Measurements from ENCODE around the gene CARNS1.

The CARNS1 gene, protein sequence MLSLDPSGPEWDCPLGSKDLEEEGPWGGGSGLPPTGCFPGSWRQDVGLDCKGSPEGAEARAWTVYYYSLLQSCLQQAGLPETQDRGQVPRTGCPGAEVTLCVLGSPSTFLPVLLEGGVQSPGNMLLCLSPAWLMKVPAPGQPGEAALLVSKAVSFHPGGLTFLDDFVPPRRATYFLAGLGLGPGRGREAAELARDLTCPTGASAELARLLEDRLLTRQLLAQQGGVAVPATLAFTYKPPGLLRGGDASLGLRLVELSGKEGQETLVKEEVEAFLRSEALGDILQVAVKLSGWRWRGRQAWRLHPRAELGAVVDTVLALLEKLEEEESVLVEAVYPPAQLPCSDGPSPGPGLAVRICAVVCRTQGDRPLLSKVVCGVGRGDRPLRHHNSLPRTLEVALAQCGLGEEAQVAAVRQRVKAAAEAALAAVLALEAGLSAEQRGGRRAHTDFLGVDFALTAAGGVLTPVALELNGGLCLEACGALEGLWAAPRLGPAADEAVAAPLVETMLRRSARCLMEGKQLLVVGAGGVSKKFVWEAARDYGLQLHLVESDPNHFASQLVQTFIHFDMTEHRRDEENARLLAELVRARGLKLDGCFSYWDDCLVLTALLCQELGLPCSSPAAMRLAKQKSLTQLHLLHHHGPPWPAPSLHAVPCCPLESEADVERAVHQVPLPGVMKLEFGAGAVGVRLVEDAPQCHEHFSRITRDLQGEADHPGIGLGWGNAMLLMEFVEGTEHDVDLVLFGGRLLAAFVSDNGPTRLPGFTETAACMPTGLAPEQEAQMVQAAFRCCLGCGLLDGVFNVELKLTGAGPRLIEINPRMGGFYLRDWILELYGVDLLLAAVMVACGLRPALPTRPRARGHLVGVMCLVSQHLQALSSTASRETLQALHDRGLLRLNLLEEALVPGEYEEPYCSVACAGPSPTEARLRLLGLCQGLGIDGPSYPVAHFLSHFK

DNA sequence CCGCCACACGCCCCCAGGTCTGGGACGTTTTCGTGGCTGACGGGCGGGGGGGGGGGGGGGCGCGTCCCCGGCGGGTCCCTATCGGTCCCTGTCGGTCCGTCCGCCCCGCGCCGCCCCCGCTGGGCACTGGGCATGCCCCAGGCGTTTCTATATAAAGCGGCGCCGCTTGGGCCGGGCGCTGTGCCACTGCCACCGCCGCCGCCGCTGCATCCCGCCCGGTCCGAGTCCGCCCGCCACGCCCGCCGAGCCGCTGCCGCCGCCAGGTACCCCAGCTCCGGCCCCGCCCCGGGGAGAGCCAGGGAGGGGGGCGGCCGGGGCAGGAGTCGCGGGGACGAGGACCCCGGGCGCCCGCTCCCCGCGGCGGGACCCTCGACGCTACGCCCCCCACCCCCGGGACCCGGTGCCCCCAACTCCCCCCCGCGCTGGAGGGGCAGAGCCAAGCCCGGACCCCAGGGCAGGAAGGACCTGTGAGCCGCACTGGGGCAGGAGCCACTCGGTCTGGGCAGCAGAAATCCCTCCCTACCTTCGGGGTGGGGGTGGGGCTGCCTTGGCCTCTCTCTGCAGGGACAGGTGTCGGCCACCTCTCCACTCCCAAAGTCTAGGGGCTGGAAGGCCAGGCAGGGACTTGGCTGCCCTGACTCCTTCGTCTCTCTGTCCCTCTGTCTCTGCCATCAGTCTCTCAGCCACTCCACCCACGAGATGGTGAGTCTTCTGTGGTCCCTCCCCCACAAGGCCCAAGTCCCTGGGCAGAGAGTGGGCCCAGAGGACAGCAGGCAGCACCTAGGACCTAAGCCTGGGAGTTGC is at the start of gene CARNS1:
TSS of gene CARNS1 (plus strand) at position 178 of the 804 bp plus-strand sequence. CDS start at position 700, 522 bp downstream.
- DNase-seq (ENCODE audit: low read depth) = no peak

DNA sequence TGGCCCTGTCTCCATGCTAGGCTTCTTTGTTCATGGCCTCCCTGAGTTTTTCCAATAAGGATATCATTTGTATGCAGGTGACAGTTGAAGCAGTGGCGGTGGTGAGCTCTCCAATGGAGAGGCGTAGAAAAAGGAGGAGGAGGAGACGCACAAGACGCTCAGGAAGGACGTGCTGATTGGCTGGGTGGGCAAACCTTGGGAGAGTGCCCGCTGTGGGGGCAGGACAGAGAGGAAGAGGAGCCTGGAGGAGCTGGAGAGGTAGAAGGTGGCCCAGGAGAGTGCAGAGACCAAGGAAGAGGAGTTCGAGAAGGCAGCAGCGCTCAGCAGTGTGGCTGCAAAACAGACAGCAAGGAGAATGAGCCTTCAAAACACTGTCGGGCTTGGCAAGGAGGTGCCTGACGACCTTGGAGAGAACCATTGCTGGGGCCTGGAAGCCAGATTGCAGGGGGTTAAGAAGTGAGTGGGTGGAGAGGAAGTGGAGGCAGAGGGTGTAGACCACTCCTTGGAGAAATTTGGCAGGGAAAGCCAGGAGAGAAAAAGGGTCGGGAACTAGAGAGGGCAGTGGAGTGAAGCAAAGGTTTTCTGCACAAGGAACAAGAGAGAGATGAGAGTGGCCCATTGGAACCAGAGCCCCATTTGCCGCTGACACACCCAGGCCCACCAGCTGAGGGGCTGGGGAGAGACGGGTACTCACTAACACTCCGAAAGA is 49.6 kb upstream of the CARNS1 start:
- DNase-seq (ENCODE audit: low read depth) = no peak

DNA sequence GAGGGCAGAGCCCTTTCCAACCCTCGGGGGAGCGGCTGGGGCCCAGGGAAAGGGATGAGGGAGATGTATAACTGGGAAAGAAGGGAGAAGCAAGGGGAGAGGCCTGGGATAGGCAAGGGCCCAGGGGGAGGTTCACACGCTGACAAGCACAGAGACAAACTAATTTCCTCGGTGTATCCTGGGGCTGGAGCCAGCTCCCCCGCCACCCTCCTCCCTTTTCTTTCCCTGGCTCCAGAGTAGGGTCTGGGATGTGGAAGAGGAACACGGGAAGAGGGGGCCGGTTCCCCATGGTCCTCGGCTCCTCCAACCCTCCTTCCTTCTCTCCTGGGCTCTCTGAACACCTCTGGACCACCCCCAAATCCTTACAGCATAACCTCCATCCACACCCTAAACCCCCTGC is 48.9 kb upstream of the CARNS1 start:
- DNase-seq (ENCODE audit: low read depth) = no peak

DNA sequence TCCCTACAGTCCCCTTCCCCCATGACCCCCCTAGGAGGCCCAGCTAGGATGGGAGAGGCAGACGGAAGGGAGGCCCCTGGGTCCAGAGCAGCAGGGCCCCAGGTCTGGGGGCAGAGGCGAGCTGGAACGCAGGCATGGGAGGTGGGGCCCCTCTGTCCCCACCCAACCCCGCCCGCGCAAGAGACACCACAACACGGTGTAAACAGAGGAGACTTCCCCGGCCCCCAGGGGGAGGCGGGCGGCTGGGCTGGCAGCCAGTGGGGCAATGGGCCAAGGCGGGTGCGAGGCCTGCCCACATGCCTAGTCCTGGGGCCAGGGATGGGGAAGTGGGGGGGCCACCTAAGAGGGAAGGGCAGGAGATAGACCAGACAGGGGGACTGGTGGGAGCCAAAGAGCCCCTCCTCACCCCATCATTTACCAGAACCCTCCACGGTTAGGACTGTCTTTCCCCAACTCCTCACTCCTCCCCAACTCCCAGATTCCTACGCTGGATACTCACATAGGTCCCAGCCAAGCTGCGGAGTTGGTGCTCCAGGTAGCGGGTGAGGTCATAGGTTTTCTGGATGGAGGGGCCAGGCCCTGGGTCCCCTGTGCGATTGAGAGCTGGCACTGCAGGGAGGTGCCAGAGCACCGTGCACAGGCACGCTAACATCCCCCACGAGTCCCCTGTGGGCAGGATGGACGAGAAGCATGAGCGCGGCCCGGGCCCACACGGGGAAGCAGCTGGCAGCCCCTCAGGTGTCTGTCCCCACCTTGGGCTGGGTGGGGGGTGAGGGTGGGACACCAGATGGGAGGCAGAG is 48.3 kb upstream of the CARNS1 start:
- DNase-seq (ENCODE audit: low read depth) = no peak

DNA sequence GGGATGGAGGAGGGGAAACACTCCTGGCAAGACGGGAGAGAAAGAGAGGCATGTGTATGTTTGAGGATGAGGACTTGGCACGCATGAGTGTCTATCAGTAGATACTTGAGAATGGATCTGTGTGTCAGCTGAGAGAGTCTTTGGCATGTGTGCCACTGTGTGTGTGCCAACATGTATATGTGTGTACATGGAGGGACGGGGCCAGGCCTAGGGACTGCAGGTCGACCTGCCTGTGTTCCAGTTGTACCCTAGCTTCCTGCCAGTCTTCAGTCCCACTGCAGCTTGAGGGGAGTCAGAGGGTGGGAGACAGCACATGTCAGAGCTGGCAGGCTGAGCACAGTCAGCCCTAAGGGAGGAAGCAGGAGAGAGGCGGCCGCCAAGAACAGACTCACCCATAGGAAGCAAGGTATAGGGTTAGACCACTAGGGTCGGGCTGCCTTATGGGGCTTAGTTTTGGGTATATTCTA is 47.7 kb upstream of the CARNS1 start:
- DNase-seq (ENCODE audit: low read depth) = no peak

DNA sequence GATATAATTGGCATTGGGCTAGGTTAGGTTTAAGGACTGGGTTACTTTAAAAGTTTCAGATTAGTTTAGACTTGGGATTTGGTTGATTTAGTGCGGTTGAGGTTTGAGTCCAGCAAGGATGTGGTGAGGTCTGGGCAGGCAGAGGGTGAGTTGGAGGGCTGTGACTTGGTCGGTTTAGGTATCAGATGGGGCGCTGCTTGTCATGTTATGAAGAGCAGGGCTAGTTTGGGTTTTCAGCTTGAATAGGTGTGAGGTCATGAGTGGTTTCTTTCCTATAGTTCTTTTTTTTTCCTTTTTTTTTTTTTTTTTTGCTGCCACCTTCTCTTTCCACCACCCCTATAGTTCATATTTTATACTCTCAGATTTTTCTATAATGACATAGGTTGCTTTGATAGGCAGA is 46.9 kb upstream of the CARNS1 start:
- no peak for DNase-seq (ENCODE audit: low read depth)

DNA sequence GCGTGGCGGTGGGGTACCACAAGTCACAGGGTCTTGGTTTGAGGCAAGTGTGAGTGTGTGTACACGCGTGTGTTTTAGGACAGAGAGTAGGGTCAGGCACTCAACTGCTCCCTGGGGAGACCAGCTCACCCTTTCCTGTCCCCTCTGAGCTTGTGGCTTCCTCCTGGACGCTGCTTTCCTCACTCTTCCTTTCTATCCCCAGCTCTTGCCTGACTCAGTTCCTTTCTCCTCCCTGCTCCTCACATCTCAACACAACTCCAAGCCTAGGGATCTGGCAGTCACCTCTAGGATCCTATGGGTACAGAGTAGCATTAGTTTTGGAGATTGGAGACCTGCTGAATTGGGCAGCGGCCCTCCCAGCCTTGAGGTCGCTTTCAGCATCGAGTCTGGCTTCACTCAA is 46.2 kb upstream of the CARNS1 start:
- DNase-seq (ENCODE audit: low read depth) = no peak

DNA sequence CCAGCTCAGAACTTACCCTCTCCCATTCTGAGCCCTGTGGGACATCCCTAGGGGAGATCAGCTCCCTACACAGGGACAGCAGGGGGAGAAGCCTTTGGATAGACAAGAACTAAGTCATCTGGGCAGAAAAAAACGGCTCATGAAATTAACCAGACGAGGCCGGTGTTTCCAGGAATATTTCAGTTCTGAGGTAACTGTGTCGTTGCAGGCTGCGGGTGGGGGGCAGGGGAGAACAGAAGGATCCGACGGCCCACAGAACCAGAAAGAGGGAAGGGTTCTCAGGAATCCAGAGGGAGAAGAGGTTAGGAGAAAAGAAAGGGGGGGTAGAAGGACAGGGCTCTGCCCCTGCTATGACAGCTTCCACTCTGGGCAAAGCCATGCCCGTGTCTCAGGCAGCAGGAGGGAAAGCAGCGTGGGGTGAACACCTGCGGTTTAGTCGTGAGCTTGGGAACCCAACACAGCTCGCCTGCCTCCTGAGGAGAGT is 45.6 kb upstream of the CARNS1 start:
- no peak for DNase-seq (ENCODE audit: low read depth)

DNA sequence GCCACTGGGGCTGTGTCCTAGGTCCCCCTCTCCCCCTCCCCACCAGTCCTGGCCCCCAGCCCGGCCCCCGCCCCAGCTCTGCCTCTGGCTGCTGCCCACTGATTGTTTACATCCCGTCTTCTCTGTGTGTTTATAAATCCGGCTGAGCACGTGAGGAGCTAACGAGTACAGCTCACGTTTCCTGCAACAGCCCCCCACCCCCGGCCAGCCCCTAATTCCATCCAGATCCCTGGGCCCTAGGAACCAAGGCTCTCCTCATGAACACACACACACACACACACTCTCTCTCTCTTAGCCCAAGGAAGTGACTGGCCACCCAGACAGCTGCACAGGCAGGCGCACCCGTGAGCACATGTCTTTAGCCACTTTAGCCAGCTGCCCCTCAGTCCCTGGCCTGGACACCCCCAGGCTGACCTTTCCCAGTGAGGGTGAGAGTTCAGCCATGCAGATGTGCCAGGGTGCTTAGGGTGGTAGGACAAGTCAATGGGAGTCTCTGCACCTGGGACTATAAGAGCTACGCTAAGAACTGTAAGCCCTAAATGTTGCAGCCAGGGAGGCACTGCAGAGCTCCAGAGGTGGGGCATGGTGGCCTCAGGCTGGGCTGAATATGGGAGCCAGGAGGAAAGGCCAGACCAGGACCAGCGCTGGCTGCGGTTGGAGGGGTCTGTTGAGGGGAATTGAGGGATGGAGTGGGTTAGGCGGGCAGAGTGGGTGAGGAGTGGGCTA is 45.0 kb upstream of the CARNS1 start:
- DNase-seq (ENCODE audit: low read depth) = no peak

DNA sequence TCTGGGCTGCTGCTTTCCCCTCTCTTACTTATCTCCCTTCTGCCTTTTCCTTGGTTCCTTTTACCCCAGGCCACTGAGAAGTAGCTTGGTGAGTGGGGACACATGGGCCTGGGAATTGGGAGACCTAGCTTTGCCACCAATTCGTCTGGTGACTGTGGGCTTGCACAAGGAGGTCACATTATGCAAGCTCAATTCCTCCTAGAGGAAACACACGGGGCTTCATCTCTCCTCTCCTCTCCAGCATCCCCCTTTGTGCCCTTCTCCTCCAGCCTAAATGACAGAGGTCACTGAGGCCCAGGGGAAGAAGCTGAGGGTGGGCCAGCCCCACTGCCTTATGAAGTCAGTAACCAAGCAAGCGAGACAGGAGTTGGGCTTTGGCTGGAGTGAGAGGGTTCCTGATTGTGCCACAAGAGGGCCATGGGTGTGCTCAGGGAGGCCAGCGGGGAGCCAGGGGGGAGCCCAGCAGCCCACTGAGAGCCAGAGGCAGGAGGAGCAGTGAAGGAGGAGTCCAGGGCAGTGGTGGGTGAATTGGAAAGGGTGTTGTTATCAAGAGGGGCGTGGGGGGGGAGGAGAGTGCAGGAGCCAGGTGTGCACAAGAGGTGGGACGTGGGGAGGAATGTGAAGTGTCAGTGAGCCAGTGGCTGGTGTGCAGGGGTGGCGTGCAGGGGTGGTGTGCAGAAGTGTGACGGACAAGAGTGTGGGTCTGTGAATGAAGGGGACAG is 44.1 kb upstream of the CARNS1 start:
- no peak for DNase-seq (ENCODE audit: low read depth)

DNA sequence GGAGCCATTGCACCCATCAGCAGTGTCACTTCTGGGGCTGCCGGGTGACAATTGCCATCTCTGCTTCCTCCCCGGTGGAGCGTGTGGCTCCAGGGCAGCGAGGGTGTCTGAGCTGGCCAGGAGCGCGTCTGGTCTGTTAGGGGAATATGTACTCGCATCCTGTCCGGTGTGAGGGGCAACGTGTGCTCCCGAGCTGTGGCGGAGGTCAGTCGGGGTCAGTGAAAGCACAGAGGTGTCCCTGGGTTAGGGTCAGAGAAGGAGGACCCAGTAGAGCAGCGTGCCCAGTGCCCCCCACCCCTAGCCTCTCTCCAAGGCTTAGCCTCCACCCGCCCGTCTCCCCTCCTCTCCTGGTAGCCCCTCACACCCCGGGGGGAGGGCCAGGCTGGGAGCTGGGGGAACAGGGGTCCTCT is 43.6 kb upstream of the CARNS1 start:
- no peak for DNase-seq (ENCODE audit: low read depth)

DNA sequence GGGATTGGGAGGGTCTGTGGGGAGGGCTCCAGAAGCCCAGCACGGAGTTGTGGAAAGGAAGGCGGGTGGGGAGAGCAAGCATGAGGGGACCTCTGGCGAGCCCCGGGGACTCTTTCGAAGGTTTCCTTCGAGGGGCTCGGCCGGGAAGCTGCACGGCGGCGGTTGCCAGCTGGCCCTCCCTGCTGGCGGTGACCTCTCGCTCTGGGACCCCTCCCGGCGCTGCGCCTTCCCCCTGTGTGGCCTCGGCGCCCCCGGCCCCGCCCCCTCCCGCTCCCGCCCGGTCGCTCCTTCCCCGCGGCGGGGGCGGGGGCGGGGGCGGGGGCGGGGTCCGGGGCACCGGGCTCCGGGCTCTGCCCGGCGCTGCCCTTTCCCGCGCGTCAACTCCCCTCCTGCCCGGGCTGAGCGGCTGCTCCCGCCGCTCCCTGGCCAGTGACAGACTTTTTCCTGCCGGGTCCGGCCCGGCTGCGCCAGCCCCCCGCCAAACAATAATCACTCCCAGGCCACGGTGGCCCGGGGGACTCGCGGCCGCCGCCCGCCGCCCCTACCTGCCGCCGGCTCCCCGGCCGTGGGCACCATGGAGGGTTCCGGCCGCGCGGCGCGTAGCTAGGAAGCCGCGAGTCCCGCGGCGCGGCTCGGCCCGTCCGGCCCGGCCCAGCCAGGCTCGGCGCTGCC is 43.0 kb upstream of the CARNS1 start:
- no peak for DNase-seq (ENCODE audit: low read depth)

DNA sequence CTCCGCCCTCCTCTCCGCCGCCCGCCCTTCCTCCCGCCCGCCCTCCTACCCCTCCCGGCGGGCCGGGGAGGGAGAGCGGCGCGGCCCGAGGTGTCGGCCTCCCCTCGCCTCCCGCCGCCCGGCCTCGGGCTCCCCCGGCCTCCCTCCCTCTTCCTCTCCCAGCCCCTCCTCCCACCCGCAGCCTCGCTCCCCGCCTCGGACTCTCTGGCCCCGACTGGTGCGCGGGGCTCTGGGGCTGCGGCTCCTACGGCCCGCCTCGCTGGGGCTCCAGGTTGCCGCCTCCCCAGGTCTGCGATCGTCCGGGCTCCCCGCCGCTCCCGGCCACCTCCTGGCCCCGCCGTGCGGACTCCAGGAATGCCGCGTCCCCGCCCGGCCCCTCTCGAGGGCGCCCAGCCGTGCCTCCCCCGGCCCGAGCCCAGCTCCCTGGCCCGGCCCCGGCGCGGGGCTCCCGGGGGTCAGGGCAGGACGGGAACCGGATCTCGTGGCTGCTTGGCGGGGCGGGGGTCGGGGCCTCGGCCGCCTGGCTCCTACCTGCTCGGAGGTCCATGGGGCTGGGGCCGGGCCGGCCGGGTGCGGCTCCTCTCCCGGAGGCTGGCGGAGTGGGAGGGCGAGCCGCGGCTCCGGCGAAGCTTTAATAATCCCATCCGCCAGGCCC is 42.4 kb upstream of the CARNS1 start, which contains the start of gene CLCF1:
TSS of gene CLCF1 (minus strand) at position 606 of the 655 bp plus-strand sequence. CDS start at position 547, 59 bp downstream.
- DNase-seq (ENCODE audit: low read depth) = no peak

DNA sequence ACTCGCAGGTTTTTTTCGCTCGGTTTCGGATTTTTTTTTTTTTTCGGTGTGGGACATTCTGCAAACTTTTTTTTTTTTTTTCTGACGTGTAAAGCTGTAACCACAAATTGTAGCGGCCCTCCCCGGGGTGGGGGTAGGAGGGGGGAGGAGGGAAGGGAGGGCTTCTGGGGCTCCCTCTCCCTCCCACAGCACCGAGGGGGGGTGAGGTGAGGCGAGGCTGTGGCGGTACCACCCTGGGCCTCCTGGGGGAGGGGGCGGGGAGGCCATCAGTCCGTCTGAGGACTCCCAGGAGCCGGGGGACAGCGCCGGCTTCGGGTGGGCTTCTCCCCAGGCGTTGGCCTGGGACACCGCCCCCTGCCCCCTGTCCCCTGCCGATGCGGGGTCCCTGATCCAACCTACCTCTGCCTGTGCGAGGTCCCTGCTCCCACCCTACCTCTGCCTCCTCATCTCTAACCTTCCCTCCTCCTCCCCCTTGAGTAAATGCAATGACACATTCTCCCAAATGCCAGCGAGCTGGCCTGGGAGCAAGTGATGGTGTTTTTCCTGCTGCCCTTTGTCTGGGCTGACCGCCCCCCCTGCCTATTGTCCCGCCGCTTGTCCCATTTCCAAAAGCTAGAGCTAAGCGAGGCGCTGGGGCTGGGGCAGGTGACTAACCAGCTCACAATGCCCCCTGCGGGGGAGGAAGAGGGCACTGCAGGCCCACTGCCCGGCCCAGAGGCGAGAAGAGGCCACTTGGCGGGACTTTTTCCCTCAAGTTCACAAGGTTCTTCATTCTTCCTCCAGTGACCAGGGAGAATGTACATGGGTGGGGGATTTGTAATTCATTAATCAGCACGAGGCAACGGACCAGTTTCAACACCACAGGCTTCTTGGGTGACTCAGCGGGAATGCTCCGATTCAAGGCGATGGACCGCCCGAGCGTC is 41.6 kb upstream of the CARNS1 start:
- DNase-seq (ENCODE audit: low read depth) = peak; percentile 48

DNA sequence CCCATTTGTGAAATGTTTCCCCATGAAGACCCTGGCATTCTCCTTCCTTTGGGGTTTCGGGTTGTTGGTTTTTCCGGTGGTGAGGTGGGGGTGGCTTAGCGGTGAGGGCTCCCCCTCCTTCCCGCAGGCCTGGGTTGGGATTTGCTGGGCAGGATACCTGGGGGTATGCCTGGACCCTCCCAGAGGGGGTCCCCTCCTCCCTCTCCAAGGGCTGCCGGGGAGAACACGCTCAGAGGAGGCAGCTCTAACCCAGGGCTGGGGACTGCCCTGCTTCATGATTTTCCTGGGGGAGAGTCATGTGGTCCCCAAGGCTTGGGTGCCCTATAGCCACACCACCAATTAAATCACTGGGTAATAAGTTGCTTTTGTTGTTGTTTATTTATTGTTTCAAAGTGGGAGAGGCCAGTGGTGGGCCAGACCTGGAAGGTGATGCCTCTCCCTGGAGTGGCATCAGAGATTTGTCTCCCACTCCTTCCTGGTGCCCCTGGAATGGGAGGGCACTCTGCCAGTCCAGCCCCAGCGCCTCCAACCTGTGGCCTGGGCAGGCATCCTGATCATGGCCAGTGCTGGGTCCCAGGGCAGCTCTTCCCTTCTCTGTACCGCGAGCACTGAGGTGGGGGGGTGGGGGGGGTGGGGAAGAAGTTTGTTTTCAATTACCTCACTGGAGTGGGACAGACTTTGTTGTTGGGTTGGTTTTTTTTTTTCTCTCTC is 40.8 kb upstream of the CARNS1 start:
- DNase-seq (ENCODE audit: low read depth) = no peak

Measured in stimulated activated CD8-positive, alpha-beta memory T cell treated with anti-CD3 and anti-CD28 coated beads, Interleukin-15, amount 100 ng/mL, for 1 hour (primary cell).